DOHH2 (cell line): ENCODE results near the gene SLC35F4.

ENCODE experiments used
- H3F3A ChIP-seq: fragments of 200-600 bp; sonication (generic), shearing (Covaris generic); 2 replicates; pipeline ENCODE4 v1.6.0; 2016; ENCODE audit warnings: antibody characterized with exemption, mild to moderate bottlenecking; ENCODE audit not compliant: control insufficient read depth, insufficient read depth
- H3K27ac ChIP-seq: fragments of 200-600 bp; sonication (generic); 2 replicates; pipeline ENCODE4 v1.5.1; 2014; ENCODE audit warnings: low read depth, mild to moderate bottlenecking, low read length, moderate library complexity
- H3K27me3 ChIP-seq: fragments of 200-600 bp; sonication (generic); 2 replicates; pipeline ENCODE4 v1.6.1; 2014; ENCODE audit warnings: mild to moderate bottlenecking, low read length, mixed read lengths; ENCODE audit not compliant: control insufficient read depth
- H3K36me3 ChIP-seq: fragments of 200-600 bp; sonication (generic); 2 replicates; pipeline ENCODE4 v1.6.1; 2014; ENCODE audit warnings: mild to moderate bottlenecking, low read length, moderate library complexity, mixed read lengths; ENCODE audit not compliant: control insufficient read depth
- H3K4me1 ChIP-seq: fragments of 200-600 bp; sonication (generic); 2 replicates; pipeline ENCODE4 v1.6.1; 2014; ENCODE audit warnings: mild to moderate bottlenecking, low read length, mixed read lengths; ENCODE audit not compliant: control insufficient read depth
- H3K4me2 ChIP-seq: fragments of 200-600 bp; sonication (generic); 2 replicates; pipeline ENCODE4 v1.6.0; 2014; ENCODE audit warnings: mild to moderate bottlenecking, low read length, moderate library complexity
- H3K4me3 ChIP-seq: fragments of 200-600 bp; sonication (generic); 2 replicates; pipeline ENCODE4 v1.5.1; 2014; ENCODE audit warnings: mild to moderate bottlenecking, low read length, mixed read lengths
- H3K79me2 ChIP-seq: fragments of 200-600 bp; sonication (generic); 2 replicates; pipeline ENCODE4 v1.6.1; 2014; ENCODE audit warnings: mild to moderate bottlenecking, low read length, mixed read lengths; ENCODE audit not compliant: control insufficient read depth
- H3K9me2 ChIP-seq: fragments of 200-600 bp; sonication (generic); replicated peaks from 2 replicates; pipeline ENCODE4 v1.6.1; 2014; ENCODE audit warnings: mild to moderate bottlenecking, low read length, mixed read lengths; ENCODE audit not compliant: control insufficient read depth
- H3K9me3 ChIP-seq: fragments of 200-600 bp; sonication (generic); 2 replicates; pipeline ENCODE4 v1.6.1; 2014; ENCODE audit warnings: antibody characterized with exemption, low read length, mixed read lengths; ENCODE audit not compliant: control insufficient read depth, insufficient read depth
- H4K20me1 ChIP-seq: fragments of 200-600 bp; sonication (generic); 2 replicates; pipeline ENCODE4 v1.6.0; 2014; ENCODE audit warnings: low read depth, mild to moderate bottlenecking, antibody characterized with exemption, low read length, moderate library complexity; ENCODE audit not compliant: control insufficient read depth, insufficient read depth
- EZH2phosphoT487 ChIP-seq: fragments of 200-600 bp; sonication (generic); IDR thresholded peaks from 2 replicates; pipeline ENCODE4 v1.6.1; 2017; ENCODE audit warnings: borderline replicate concordance, mild to moderate bottlenecking, antibody characterized with exemption, low read length, moderate library complexity, mixed read lengths
- TF ChIP-seq, protein P1 (sequence below): fragments of 200-600 bp; sonication (generic); IDR thresholded peaks from one replicate; pipeline ENCODE4 v1.5.1; 2014; ENCODE audit warnings: antibody characterized with exemption, mild to moderate bottlenecking, low read depth, low read length; ENCODE audit not compliant: poor library complexity, severe bottlenecking

SLC35F4 gene

DNA sequence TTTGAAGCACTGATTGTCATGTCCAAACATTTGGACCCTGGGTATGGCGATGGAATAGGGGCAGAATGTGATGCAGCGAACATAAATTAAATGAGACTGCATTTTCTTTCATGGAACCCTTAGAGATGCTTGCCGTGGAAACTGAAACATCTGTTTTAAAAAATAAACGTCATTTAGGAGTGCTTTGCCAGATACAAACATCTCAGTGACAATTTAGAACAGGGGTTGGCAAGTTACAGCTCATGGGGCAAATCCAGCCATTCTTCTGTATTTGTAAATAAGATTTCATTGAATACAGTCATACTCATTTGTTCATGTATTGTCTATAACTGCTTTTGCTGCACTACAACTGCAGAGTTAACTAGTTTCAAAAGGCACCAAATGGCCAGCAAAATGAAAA lies 51.2 kb downstream of the SLC35F4 start:
- Histone ChIP-seq H3K27ac (no peak overlapping the region), H3K79me2 (no peaks in the 10 kb centered on the region), H3K27me3 (no peaks in the 10 kb centered on the region), H3K4me2 (no peak overlapping the region), H3K9me2 (no peaks in the 10 kb centered on the region), H3K4me1 (no peaks in the 10 kb centered on the region), H3F3A (no peaks in the 10 kb centered on the region), H3K36me3 (no peaks in the 10 kb centered on the region), H4K20me1 (no peaks in the 10 kb centered on the region), H3K4me3 (no peak overlapping the region), H3K9me3 (no peaks in the 10 kb centered on the region)
- no peak for TF ChIP-seq EZH2phosphoT487
- TF ChIP-seq, protein P1, sequence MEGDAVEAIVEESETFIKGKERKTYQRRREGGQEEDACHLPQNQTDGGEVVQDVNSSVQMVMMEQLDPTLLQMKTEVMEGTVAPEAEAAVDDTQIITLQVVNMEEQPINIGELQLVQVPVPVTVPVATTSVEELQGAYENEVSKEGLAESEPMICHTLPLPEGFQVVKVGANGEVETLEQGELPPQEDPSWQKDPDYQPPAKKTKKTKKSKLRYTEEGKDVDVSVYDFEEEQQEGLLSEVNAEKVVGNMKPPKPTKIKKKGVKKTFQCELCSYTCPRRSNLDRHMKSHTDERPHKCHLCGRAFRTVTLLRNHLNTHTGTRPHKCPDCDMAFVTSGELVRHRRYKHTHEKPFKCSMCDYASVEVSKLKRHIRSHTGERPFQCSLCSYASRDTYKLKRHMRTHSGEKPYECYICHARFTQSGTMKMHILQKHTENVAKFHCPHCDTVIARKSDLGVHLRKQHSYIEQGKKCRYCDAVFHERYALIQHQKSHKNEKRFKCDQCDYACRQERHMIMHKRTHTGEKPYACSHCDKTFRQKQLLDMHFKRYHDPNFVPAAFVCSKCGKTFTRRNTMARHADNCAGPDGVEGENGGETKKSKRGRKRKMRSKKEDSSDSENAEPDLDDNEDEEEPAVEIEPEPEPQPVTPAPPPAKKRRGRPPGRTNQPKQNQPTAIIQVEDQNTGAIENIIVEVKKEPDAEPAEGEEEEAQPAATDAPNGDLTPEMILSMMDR: no peak

DNA sequence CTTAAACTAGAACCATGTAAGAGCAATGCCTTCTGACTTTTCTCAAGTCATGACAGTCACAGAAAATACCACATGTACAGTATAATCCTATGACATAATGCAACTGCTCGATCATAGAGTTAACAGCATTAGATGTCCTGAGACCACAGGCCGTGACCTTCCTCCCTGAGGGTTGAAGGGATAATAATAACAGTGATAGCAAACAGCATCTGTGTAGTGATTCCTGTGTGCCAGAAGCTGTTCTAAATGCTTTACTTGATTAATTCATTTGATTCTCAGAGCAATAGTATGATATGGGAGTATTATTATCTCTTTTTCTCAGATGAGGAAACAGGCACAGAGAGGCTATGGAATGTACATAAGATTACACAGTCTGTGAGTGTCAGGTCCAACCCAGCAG lies 53.2 kb downstream of the SLC35F4 start:
- Histone ChIP-seq H3K9me2 (no peaks in the 10 kb centered on the region), H3K4me2 (no peak overlapping the region)
- TF ChIP-seq, protein P1: no peak
- no peak for TF ChIP-seq EZH2phosphoT487

DNA sequence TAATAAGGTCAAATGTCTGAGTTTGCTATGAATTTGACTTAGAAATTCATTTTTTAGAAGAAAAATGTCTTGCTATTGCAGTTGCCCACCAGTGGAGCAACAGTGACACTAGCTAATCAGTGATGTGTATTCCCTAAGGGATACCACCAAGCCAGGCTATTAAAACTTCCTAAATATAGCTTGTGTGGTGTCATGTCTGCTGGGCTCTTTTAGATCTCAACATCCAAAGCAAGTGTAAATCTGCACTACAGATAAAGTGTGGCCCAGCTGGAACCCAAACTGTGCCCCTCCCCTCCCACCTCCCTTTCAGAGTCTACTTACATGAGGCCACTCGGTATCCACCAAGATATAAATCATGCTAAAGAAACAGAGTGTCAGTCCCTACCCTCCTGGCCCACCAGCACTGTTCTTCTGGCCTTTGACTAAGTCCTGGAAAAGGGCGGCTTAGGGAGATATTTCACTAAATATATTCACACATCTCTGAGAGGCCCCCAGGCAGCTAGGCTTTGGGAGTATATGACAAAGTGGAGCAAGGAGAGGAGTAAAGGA lies 53.8 kb downstream of the SLC35F4 start:
- Histone ChIP-seq H3K4me3 (no peak overlapping the region), H3K4me2 (no peak overlapping the region), H4K20me1 (no peaks in the 10 kb centered on the region), H3F3A (no peaks in the 10 kb centered on the region), H3K36me3 (no peaks in the 10 kb centered on the region), H3K9me2 (no peaks in the 10 kb centered on the region), H3K4me1 (no peaks in the 10 kb centered on the region), H3K79me2 (no peaks in the 10 kb centered on the region), H3K27me3 (no peaks in the 10 kb centered on the region), H3K27ac (no peak overlapping the region), H3K9me3 (no peaks in the 10 kb centered on the region)
- TF ChIP-seq, protein P1: no peak
- TF ChIP-seq EZH2phosphoT487: no peak

More for the DNA sequence above, 53.2 kb downstream of the SLC35F4 start:
- no peaks in the 10 kb centered on the region for H3F3A ChIP-seq
- H3K27ac ChIP-seq: no peak overlapping the region
- no peaks in the 10 kb centered on the region for H3K4me1 ChIP-seq
- H4K20me1 ChIP-seq: no peaks in the 10 kb centered on the region
- no peaks in the 10 kb centered on the region for H3K36me3 ChIP-seq
- no peaks in the 10 kb centered on the region for H3K9me3 ChIP-seq
- H3K27me3 ChIP-seq: no peaks in the 10 kb centered on the region
- H3K79me2 ChIP-seq: no peaks in the 10 kb centered on the region
- H3K4me3 ChIP-seq: no peak overlapping the region

DNA sequence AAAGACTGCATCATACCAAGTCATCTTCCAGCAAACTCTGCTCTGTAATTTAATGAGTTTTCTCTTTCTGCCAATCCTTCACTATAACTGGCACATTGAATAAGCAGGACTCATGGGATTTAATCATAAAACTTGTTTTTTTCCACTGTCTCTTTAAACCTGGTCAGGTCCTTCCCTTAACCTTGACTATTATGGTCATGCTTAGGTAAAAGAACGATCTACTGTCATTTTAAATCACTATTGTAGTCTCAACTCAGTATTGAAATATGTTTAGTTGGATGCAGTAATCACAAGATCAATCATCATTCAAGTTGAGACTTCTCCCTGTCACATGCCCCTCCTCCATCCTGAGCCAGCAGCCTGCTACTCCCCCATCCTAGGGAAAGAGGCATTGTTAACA lies 56.1 kb downstream of the SLC35F4 start:
- H3K9me2 ChIP-seq: no peaks in the 10 kb centered on the region
- no peak overlapping the region for H3K27ac ChIP-seq
- H3K9me3 ChIP-seq: no peaks in the 10 kb centered on the region
- H3K4me1 ChIP-seq: no peaks in the 10 kb centered on the region
- TF ChIP-seq EZH2phosphoT487: no peak
- TF ChIP-seq, protein P1: no peak
- no peaks in the 10 kb centered on the region for H3K36me3 ChIP-seq
- no peaks in the 10 kb centered on the region for H3F3A ChIP-seq
- H4K20me1 ChIP-seq: no peaks in the 10 kb centered on the region
- H3K4me2 ChIP-seq: no peak overlapping the region
- H3K27me3 ChIP-seq: no peaks in the 10 kb centered on the region
- H3K79me2 ChIP-seq: no peaks in the 10 kb centered on the region
- H3K4me3 ChIP-seq: no peak overlapping the region
